Stimulated activated CD8-positive, alpha-beta memory T cell treated with anti-CD3 and anti-CD28 coated beads, Interleukin-12 subunit alpha, Interleukin-12 subunit beta, amount 100 ng/mL, for 24 hours (primary cell): Measurements from ENCODE around the gene PRRC2B.
"Not testable (repeated sequence)": the region's sequence is repeated elsewhere in the genome, so short reads cannot be mapped to it uniquely, and the experiment has no call there.

Source experiments
- DNase-seq: peaks from one replicate; pipeline ENCODE4 v3.0.0-alpha.2; 2020; ENCODE audit errors: extremely low read depth

Gene PRRC2B

DNA sequence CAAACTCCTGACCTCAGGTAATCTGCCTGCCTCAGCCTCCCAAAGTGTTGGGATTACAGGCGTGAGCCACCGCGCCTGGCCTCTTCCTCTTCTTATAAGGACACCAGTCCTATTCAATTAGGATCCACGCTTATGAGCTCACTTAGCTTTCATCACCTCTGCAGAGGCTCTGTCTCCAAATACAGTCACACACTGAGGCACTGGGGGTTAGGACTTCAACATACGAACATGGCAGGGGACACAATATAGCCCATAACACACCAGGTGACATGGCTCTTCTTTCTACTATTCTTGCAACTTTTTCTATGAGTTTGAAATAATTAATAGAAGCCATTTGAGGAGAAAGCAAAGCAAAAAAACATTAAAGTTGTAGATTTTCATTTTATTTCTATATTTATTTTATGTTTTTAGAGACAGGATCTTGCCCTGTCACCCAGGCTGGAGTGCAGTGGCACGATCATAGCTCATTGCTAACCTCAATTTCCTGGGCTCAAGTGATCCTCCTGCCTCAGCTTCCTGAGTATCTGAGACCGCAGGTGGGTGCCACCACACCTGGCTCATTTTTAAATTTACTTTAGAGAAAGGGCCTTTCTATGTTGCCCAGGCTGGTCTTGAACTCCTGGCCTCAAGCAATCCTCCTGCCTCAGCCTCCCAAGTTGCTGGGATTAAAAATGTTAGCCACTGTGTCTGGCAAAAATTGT, 145.5 kb downstream of the PRRC2B start:
- no peak for DNase-seq

DNA sequence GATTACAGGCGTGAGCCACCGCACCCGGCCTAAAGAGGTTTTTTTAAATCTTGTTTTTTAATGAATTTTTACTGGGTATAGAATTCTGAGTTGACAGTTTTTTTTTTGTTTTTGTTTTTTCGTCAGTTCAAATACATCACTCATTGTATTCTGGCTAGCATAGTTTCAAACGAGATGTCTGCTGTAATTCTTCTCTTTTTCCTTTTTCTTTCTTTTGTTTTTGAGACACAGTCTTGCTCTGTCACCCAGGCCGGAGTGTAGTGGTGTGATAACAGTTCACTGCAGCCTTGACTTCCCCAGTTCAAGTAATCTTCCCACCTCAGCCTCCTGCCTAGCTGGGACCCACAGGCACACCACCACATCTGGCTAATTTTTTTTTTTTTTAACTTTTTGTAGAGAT, 149.3 kb downstream of the PRRC2B start:
- DNase-seq = no peak

DNA sequence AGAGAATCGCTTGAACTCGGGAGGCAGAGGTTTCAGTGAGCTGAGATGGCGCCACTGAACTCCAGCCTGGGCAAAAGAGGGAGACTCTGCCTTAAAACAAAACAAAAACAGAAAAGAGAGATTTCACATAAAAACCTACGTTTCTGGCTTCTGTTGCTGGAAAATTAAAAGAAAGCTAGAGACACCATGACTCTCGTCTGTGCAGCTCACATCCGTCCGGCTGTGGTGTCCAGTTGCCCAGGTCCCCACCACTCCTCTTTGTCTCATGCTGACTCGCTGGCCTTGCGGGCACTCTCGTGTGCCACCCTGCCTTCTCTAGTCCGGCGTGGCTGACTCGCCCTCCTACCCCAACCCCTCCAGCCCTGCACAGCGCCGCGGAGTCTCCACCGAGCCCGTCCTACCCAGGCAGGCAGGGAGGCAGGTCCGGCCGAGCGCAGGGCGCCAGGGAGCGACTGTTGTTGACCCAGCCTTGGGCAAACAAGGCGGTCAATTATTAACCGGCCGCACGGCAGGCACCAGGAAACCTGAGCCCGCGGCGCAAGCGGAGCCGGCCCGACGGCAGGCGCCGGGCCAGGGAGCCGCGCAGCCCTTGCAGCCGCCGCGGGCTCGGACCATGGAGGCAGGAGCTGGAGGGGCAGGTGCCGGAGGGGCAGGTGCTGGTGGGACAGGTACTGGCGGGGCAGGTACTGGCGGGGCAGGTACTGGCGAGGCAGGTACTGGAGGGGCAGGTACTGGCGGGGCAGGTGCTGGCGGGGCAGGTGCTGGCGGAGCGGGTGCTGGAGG, 151.3 kb downstream of the PRRC2B start, which contains the start of gene PRRT1B:
Gene PRRT1B, plus strand, starts transcription at position 521 of the 783 bp plus-strand sequence. Its CDS starts 93 bp downstream, at position 614.
- no peak for DNase-seq

DNA sequence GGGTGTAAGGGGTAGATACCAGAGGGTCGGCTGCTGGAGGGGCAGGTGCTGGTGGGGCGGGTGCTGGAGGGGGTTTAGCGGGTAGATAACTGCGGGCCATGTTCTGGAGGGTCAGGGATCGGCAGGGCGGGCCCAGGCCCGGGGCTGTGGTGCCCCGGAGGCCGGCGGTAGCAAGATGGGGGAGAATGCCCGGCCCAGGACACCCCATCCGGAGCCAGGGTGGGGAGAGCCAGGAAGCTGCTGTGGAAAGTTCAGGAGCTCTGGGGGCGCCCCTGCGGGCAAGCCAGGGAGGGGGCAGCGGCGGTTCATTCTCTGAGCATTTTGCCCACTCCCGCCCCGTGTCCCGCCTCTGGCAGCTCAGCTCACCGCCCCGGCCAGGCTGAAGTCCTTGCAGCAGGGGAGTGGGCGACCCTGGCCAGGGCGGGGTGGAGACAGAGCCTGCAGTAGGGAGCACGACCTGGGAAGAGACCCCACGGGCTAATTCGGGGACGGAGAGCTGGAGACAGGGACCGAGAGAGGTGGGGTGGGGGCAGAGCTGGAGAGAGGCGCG, 152.0 kb downstream of the PRRC2B start:
- DNase-seq = no peak

DNA sequence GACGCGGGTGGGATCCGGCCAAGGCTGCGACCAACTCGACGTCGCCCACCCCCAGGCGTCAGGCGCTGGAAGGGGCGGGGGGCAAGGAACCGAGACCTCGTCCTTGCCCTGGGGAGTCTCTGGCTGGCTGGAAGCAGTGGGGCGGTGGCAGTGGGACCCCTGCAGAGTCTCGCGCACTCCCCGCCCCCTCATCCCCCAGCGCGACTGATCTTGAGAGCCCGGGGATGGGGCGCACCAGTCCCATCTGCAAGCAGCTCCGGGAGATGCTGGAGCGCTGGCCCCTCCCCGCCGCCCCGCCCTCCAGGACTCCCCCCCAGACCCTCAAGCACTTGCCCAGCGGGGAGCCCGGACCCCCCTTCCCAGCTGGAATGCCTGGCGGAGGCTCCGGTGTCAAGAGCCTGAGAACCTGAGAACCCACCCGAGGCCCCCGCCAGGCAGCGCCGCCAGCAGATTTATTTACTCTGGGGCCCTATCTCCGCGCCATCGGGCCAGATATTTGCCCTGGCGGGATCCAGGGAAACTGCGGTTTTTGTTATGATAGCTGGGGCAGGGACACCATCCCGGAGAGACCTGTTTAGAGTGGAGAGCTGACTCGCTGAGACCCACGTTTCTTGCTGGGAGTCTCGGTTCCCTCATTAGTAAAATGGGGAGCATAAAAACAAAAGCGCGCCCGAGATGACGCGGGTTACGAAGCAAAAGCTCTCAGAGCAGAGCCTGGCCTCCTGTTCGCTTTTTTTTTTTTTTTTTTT, 152.6 kb downstream of the PRRC2B start:
- DNase-seq = no peak

DNA sequence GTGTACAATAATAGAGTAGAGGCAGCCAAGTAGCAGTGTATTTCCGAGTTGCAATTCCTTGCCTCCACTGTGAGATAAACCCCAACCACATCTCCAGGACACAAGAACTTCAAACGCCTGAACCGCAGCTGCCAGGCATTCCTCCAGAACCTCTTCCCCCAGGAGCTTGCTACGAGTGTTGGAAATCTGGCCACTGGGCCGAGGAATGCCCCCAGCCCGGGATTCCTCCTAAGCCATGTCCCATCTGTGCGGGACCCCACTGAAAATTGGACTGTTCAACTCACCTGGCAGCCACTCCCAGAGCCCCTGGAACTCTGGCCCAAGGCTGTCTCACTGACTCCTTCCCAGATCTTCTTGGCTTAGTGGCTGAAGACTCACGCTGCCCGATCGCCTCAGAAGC, 155.3 kb downstream of the PRRC2B start:
- not testable (repeated sequence) for DNase-seq
